ENCODE results near the gene UBR1.

- TF ChIP-seq CTCF (IDR thresholded peaks at IDR 0.05) = no peak
- TF ChIP-seq EP300 (IDR thresholded peaks at IDR 0.05) = no peak
- TF ChIP-seq POLR2A (IDR thresholded peaks at IDR 0.05) = no peak
Observed at GRCh38 chr15:43126356-43126755, 20.5 kb upstream of the UBR1 start.

Data from tibial nerve (tissue), 4 donors.